ENCODE results near the gene HES1.

Gene HES1

DNA sequence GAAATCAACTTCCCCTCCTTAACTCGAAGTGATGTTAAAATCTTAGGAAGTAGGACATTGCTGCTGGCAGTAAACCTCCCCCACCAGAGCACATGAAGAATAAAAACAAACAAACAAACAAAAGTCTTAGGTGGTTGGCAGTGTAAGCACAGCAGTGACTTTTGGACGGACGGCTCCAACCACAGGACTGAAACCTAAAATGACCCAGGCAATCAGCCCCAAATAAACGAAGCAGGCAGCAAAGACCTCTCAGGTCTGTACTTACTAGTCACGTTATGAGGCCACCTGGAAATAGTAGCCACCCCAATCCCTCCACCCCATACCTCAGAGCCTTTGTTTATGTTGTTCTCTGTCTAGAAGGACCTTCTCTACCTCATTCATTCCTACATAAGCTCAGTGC, 33.5 kb upstream of the HES1 start:
- no peak for DNase-seq (ENCODE audit: low read depth)

DNA sequence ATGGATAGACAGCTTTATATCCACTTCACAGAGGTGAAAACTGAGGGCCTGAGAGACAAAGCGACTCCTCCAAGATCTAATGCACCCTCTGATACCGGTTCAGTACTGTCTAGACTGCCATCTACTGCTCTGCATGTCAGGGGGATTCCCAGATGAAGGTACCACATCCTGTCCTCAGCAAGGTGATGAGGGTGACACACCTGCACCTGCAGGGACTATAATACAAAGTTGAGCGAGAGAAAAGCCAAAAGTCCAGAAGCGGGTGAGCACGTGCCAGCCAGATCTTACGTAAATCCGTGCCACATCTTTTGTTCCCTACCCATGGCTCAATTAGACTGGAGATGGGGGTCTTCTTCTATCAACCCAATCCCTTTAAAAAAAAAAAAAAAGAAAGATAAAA, 32.4 kb upstream of the HES1 start:
- peak; percentile 22 for DNase-seq (ENCODE audit: low read depth)

DNA sequence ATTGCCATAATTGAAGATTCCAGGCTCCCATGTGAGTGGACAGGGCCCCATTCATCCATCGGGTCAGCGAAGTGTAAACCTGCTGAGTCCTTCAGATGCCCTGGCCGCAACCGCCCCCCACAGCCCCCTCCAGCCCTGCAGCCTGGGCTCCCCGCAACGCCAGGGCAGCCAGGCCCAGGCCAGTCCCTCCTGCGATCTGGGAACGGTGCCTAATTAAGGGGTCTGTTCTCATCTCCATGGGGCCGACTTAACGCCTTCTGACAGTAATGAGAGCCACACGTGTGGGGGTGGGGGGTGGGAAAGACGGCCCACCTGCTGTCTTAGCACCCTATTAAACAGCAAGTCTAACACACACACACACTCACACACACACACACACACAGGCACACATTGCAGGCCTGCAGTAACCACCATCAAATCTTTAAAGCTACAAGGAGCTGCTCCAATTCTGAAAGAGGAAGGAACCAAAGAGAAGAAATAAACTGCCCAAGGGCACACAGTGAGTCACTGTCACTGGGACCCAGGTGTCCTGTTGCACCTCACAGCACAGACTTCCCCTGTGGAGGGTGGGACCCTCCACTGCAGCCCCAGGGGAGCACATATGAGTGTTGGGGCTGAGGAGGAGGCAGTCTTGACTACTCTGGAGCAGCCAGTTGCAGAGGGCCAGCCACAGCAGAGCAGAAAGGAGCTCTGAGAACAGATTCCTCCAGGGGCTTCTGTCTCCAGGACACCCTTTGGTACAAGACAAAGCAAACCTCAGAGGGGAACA, 31.8 kb upstream of the HES1 start:
- no peak for DNase-seq (ENCODE audit: low read depth)

DNA sequence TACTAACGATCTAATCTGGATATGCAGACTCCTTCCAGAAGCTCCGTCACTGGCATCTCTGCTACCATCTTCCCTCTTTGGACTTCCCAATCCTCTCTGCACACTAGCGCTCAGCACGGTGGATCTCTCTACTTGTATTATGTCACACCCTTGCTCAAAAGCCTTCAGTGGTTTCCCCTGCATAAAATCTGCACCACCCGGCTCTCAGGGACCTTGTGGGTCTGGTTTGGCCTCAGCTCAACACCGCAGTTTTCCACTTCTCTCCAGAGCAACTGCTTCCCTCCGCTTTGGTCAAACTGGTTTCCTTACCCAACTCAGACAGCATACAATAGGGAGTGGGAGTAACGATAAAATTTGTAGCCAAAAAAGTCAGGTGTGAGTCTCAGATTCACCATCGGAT, 30.7 kb upstream of the HES1 start:
- no peak for DNase-seq (ENCODE audit: low read depth)

DNA sequence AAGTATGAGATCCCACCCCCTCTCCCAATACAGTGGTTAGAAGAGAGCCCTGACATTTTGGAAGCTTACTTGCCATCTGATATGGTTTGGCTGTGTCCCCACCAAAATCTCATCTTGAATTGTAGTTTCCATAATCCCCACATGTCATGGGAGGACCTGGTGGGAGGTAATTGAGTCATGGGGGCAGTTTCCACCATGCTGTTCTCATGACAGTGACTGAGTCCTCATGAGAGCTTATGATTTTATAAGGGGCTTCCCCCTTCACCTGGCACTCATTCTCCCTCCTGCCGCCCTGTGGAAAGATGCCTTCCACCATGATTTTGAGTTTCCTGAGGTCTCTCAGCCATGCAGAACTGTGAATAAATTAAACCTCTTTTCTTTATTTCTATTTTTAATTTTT, 28.8 kb upstream of the HES1 start:
- DNase-seq (ENCODE audit: low read depth) = no peak

DNA sequence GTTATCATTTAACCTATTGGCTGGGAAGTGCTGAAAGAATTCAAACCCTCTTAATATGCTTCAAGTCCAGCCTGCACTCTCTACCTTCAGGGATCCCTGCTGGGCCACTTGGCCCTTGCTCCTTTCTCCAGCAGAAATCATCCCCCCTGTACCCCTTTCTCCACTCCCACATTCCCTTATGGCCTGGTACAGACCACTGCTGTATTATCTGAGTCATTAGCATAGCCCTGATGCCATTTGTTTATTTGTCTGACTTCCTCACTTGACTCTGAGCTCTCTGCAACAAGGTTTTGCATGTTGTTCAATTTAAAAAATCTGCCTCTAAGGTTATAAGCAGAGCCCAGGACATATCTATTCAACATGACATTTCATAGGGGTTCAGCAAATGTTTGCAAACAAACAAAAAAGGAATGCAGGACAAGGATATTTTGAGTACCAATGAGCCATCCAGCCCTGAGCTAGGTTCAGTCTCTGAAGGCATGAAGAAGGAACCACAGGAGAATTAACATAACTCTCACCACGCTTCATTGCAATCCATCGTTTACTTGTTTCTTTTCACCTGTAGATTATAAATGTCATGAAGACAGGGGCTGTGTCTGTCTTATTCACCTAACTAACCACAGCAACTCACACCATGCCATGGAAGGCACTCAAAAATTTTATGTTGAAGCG, 26.6 kb upstream of the HES1 start:
- no peak for DNase-seq (ENCODE audit: low read depth)

DNA sequence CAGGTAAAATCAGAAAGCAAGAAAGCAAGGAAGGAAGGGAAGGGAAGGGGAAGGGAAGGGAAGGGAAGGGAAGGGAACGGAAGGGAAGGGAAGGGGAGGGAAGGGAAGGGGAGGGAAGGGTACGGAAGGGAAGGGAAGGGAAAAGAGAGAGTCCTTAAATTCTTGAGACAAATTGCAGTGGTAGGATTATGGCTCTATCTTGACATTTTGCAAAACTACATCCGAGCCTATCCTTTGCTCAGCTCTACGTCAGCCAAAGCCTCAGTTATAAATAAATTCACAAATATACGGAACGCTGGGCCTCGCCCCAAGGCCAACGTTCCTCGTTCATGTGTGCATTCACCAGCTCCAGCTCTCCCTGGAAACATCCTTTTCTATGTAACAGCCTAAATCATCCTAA, 25.5 kb upstream of the HES1 start:
- DNase-seq (ENCODE audit: low read depth) = no peak

DNA sequence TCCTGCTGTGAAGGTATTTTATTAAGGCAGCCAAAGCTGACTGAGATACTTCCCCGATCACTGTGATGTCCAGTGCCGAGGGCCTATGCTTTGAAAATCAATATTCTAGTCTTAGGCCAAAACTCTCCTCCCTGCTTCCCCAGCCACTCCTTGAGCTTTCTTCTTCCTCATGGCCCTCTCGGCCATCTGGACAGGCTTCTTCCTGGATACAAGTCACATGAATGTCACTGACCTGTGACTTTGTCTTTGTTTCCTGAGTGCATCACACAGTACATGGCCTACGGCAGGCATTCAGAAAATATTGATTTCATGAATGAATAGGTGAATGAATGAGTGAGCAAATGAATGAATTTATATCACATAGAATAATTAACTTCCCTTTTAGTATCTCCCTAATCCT, 24.6 kb upstream of the HES1 start:
- DNase-seq (ENCODE audit: low read depth) = no peak

DNA sequence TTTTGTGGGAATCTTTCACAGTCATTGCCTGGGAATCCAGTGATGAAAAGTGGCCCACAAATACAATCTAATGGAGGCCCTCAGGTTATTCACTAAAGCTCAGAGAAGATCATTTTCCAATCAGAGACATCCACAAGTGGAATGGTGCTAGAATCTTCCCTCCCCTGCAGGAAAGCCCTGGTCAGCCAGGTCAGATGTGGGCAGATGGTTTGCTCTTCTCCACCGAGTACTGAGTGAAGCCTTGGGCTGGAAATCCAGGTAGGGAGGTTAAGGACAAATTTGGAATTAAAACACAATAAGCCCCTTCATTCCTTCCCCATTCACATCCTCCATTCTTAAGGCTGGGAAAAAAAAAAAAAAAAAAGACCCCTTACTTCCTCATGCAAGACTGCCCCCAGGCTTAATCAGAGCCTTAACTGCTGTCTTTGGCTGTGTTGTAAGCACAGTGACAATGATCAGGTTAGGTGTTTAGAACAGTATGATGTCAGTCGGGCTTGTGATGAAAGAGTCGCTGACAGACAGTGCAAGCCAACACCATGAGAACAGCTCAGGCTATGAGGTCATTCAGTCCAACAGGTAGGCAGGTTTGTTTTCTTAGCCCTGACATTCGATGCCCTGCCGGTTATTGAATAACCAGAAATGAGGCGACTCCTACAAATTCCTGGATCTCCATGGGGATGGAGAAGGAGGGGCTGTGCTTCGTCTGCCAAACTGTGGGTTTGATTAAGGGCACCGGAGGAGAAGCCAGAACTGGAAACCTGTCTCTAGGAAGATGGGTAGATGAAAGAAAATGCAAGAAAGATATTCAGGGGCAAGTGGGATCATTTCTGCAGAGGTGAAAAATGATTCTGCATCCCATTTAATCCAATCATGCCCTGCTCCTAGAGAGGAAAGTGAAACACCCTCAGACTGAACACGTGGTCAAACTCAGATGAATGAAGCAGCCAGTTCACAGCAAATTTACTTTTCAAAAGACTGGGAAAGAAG, 23.5 kb upstream of the HES1 start:
- no peak for DNase-seq (ENCODE audit: low read depth)

DNA sequence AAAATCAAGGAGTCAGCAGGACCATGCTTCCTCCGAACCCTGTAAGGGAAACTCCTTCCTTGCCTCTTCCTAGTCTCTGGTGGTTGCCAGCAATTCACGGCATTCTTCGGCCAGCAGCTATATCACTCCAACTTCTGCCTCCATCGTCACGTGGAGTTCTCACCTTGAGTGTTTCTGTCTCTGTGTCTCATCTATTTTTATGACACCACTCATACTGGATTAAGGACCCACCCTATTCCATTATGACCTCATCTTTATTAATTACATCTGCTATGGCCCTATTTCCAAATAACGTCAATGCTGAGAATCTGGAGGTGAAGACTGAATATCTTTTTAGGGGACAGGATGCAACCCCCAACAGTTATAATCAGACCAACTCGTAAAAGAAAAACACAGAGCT, 21.8 kb upstream of the HES1 start:
- no peak for DNase-seq (ENCODE audit: low read depth)

DNA sequence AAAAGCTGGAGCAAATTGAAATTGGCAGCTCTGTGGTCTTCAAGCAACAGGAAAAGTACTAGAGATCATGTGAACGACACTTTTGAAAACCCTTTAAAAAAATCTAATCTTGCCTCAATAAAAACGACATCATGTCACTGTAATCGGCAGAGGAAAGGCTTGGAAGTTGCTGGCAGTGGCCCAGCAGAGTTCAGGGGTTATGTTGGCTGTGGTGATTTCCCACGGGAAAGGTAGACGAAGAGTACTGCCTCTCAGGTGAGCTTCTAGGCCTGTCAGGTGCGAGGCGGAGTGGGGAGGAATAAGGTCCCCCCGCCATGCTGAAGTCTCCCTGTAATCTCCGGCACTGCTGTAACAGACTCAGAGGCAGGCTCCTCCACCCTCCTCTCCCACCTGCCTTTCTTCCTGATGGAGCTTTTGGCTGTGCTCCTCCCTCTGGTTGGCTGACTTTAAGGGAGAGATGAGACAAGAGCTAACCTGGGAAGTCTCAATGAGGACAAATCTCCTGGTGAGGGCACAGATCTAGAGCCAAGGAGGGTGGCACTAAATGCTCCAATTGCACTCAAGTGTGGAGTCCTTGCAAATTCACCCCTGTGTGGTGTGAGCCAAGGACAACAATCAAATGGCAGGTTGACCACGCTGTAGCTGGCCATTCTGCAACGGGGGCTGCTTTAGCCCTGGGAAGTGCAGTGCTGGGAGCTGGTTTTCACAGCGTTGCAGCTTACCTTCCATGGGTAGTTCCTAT, 18.7 kb upstream of the HES1 start:
- no peak for DNase-seq (ENCODE audit: low read depth)

DNA sequence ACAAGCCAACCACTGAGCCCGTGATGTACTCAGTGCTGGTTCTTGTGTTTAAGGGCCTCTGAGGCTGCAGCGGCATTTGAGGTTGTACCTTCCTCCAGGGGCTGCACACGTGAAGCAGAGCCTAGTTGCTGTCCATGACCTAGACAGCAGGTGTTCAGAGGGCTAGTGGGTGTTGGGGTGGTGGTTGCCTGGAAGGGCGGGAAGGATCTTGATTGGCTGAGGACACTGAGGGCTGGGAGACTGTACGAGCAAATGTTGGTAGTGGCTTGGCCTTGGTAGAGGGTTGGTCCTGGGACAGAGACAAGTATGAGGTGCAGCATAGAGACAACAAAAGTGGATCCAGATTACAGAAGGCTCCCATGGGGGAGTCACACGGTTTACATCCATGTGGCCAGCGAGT, 17.0 kb upstream of the HES1 start:
- DNase-seq (ENCODE audit: low read depth) = no peak

DNA sequence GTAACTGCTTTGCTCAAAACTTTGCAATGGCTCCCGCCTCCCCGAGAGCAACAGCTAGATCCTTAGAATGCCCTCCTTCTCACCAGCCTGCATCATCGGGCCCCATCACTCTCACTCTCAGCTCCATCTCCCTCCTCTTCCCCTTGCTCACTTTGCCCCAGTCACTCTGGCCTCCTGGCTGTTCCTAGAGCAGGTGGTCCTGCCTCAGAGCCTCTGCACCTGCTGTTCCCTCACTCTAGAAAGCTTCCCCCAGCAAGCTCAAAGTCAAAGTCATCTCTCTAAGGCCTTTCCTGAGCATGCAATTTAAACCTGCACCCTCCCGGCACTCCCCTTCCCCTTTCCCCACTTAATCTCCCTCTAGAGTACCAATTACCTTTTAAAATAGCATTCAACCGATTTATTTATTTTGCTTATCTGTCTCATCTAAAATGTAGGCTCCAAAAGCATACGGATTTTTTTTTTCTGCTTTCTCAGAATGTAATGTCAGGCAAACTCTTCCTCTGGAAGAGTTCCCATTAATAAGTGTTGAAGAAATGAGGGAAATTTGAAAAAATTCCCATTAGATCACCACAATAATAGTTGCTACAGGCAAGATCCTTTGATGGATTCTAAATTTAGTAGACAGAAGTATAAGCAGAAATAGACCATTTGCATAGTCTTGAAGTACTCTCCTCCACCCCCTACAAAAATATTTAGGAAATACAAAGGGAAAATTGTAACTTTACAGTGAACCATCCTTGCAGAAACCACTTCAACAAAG, 15.9 kb upstream of the HES1 start:
- DNase-seq (ENCODE audit: low read depth) = no peak

DNA sequence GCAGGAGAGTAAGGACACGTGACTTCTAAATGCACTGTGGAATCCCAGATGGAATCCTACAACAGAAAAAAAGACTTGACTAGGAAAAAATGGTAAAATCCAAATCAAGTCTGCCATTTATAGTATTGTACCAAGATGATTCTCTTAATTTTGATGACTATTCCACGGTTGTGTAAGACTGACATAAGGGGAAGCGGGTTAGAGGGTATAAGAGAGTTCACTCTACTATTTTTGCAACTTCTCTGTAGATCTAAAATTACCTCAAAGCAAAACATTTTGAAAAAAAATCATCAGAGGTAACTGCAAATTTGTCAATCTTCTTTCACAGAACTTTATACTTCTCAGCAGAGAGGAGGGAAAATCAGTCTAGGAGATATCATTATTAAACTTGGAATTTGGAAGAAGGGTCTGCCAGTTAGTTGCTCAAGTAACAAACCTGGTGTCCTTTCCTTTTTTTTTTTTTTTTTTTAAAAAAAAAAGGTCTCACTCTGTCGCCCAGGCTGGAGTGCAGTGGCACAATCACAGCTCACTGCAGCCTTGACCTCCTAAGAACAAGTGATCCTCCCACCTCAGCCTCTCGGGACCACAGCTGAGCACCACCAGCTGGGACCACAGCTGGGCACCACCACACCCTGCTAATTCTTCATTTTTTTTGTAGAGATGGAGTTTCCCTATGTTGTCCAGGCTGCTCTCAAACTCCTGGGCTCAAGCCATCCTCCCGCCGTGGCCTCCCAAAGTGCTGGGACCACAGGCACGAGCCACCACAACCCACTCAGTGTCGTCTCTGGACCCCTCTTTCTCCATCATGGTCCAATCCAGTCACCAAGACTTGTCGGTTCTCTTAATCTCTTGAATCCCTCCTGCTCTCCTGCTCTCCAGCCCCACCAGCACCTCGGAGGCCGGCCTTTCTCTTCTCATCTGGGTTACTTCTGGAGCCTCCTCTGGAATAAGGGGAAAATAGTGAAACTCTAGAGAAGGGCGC, 14.9 kb upstream of the HES1 start:
- DNase-seq (ENCODE audit: low read depth) = no peak

DNA sequence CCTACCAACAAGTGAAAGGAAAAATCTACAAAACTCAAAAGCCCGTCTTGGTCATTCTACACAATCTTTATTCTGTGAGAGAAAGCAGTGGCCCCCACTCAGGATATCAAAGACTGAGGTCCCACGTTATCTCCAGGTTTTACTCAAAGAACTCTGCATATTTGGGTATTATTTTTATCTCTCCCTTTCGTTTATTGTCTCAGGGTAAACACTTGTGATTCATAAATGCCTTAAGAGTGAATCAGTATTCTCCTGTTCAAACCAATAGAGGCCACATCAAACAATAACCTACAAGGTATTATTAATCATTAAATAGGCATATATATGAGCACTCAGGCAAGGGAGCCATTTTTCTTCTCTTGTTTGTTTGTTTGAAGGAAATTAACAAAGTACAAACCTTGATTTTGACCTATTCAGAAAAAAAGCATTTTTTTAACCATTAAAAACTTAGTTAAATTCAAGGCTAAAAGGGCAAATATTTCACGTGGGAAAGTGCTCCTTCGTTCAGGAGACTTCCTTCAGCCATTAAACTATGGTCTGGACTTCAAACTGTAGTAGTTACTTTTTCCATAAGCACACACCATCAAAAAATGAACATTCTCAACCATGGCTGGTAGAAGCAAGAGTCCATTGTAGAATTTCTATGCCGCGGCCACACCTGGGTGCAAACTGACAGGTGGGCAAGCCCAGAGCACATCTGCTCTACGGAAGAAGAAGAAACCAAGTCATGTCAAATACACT, 13.9 kb upstream of the HES1 start:
- no peak for DNase-seq (ENCODE audit: low read depth)

DNA sequence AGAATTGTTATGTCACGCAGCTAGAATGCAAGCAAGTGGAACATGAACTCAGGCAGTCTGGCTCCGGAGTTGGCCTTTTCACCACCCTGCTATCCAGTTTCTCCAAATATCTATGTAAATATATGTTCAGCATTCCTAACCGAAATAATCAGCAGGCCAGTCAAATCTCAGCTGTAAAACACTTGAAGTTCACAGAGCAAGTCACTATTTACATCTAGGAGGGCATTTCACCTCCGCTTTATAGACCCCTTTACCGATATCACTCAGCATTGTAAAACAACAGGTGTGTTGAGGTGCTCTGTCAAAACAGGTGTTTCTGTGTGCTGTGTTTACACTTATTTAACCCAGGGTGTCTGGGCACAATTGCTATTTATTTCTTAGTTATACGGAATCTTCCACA, 12.2 kb upstream of the HES1 start:
- no peak for DNase-seq (ENCODE audit: low read depth)

DNA sequence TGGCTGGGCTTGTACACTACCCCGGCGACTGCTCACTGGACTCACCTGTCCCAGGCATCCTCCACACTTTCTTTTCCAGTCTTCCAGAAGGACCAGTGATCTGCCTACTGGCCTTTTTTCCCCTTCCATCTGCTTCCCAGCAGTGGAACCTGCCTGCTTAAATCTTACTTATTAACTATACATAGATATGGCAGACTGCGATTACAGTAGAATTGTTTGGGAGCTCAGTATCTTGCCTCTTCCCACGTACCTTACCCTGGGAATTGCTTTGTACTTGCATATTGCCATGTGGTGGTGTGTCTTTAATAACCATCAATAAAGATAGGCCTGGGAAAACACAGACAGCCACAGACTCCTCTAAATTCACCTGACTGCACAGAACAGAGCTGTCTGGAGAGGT, 11.8 kb upstream of the HES1 start:
- DNase-seq (ENCODE audit: low read depth) = no peak

DNA sequence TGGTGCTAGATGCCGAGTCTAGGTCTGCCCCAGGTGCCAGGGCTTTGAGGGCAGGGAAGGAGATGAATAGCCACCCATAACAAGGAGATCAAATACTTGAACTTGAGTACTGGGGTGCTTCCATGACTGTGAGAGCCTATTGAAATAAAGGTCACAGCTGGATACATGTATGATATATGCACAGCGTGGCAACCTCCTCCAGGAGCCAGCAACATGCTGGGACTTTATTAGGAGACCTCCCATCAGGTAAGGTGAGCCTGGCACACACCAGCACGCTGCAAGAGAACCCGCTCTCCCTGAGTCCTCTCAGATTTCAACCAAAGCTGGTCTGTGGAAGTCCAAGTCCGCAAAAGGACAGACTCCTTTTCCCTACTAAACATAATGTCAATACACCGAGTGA, 10.5 kb upstream of the HES1 start:
- DNase-seq (ENCODE audit: low read depth) = no peak

DNA sequence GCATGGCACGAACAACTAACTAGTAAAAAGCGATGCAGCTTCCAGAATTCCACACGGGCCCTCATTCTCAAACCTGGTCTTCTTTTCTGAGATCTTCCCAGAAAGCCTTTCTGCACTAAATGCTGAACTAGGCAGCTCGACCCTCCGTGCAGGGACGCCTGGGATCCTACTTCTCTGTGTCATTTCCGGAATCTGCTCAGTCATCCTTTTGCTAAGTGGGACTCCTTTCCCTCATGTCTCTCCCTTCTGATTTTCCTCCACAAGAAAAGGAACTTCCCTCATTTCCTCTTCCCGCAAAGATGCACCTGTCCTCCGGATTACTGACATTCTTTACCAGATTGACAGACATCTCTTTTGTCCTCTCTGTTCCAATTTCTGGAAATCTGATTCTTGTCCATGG, 9.2 kb upstream of the HES1 start:
- no peak for DNase-seq (ENCODE audit: low read depth)

All from activated gamma-delta T cell treated with anti-CD3 and anti-CD28 coated beads, Interleukin-2, amount 50 U/mL, for 16 hours (primary cell).